Inflammatory macrophage treated with lipopolysaccharide for 1 hour (primary cell): ENCODE measurements around the gene ZNF609.
"Not testable (repeated sequence)": the region's sequence is repeated elsewhere in the genome, so short reads cannot be mapped to it uniquely, and the experiment has no call there.

ENCODE experiments used
- DNase-seq, 2 donors: peaks; one replicate each; pipeline ENCODE4 v3.0.0-alpha.2; 2020 to 2022

The ZNF609 gene

DNA sequence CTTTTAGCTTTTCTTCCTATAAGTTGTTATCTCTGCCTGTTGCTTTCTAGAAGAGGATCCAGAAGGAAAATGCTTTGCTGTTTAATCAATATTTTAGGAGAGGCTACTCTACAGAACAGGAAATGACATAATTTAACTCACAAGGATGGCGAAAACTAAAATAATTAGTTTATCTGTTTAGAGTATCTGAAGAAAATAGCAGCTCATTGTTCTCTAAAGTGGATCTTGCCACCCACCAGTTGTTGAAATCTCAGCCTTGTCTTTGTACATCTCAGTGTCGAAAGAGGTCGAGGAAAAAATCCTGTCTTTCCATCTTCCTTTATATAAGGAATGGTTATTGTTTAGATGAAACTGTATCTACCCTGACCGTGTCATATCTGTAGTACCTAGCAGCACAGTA lies 126.6 kb downstream of the ZNF609 start:
- DNase-seq, result peak; percentile 60 to 66

GRCh38 chr15:64589435-64590084 lies 129.2 kb downstream of the ZNF609 start:
- DNase-seq, result no peak

GRCh38 chr15:64592845-64593244 lies 132.5 kb downstream of the ZNF609 start:
- DNase-seq, result not testable (repeated sequence)

DNA sequence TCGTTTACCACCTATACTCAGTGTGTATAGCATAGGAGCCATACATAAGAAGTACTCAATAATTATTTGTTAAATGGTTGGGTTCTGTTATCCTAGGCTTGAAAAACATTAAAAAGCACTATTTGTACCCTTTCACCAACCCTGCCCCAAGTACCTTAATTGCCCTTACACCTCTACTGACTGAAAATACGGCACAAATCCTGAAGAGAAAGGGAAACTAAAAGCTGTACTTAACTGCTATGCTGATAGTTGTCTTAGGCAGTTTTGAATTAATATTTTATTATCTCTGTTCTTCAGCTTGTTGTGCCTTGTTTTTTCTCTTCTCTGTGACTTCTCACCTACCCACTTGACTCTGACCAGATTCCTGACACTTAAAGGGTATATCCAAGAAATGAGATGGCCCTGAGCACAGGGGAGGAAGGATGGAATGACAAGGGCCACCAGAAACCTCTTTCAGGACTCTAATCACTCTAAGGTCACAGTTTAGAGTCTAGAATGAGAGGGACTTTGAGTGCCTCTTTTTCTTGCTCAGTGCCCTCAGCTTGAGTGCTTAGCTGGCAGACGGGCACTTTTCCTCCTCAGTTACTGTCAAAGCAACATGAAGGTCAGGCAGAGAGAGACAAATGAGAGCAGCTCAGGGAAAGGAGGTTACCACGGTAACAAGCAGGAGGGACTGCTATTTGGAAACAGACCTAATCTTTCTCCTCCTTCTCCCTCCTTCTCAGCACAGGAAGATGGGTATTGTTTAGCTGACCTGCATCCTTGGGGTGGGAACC lies 136.5 kb downstream of the ZNF609 start:
- DNase-seq, result no peak

GRCh38 chr15:64597477-64597822 lies 137.1 kb downstream of the ZNF609 start:
- DNase-seq, result no peak

- DNase-seq, result no peak
Observed at GRCh38 chr15:64599226-64599625, 138.8 kb downstream of the ZNF609 start.

DNA sequence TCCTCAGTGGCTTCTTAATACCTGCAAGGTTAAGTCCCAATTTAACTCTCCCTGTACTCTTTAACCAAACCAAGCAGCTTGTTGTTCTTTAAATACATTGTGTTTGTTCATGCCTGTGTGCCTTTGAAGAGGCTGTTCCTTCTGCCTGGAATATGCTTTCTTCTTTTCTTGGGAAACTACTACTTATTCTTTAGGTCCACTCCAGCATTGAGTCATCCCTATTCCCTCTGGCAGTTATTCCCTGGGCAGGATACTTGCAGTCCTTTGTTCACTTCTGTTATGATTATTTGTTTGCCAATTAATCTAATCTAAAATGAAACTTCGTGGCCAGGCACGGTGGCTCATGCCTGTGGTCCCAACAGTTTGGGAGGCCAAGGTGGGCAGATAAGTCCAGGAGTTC lies 139.3 kb downstream of the ZNF609 start:
- no peak for DNase-seq

DNA sequence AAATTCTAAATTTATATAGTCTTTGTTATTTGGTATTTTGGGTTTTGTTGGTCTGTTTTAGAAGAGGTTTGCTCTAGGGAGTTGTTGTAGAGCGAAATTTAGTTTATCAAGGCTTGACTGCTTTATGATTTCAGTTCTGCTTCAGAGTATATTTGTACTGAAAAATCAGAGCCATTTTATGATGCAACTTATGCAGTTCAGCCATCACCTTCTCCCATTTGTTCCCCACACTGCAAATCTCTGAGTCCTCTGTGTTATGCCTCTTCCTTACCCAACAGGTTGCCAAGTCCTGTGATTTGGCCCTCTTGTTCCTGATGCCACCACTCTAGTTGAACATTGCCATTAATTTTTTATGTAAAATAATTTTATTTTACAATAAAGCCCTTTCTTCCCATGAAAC lies 140.4 kb downstream of the ZNF609 start:
- DNase-seq, result no peak

GRCh38 chr15:64604319-64604718 lies 143.9 kb downstream of the ZNF609 start:
- no peak for DNase-seq

- DNase-seq, result not testable (repeated sequence)
Observed at GRCh38 chr15:64607416-64607815, 147.0 kb downstream of the ZNF609 start.

- no peak for DNase-seq
Observed at GRCh38 chr15:64610257-64610919, 150.0 kb downstream of the ZNF609 start.

DNA sequence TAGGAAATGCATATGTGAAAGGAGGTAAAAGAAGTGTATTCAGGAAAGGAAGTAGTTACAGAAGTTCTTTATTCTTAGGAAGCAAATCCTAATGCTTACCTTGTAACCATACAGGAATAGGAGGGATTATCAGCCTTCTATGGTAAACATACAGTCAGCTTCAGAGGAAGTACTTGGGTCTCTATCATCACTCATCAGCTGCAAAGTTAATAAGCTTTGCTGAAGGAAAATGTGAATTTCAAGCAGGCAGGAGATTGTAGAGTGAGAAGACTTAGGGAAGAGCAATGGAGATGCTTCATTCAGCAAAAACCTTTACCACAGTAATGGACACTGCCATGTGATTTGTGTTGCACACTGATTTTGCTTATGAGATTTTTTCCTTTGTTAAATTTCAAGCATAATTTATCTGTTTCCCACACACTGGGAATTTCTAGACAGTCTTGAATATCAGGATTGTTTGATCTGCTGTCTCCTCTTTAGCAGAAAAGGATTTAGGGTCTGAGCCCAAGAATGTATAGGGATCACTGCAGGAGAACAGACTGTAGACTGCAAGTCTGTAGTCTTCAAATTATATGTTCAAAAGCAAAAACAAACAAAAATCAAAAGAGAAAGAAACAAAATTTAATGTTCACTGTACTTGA lies 150.8 kb downstream of the ZNF609 start:
- DNase-seq, result no peak

DNA sequence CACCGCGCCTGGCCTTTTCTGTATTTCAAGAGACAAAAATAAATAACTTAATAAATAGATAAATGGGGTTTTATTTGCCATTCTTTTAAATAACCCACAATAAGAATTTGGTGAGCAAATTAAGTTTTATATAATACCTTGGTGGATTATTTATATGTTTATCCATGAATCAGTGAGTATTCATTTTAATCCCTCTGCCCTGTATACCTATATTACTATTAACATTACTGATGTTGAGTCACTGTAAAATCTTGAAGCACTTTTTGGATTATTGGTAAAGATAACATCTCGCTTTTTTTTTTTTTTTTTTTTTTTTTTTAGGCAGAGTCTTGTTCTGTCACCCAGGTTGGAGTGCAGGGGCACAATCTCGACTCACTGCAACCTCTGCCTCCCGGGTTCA lies 154.1 kb downstream of the ZNF609 start:
- DNase-seq, result no peak

DNA sequence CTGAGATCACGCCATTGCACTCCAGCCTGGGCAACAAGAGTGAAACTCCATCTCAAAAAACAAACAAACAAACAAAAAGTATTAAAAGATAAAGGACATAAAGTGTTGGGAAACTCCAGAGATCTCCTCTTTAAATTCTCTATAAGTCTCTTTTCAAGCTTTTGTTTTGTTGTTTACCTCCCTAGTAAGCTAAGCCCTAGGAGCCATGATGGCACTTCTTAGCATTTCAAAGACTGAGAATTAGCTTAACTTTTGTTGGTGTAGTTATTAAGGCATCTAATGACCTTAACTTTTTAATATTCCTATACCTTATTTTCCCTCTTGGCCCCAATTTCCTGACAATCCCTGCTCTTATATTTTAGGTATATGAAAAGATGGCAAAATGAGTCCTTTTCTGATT lies 157.3 kb downstream of the ZNF609 start:
- DNase-seq, result no peak

DNA sequence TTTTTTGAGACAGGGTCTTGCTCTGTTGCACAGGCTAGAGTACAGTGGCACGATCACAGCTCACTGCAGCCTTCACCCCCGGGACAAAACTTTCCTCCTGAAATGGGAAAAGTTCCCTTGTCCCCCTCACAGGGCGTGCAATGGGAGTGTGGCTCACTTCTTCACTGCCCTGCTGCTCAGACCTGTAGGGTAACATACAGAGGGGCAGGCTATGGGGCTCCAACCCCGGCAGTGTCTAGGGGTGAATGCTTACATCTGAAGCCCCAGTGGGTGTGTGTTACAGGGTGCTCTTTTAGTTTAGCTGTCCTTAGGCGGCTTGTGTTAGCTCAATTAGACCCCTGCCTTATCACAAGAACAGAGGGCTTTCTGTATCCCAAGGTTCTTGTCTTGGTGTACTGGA lies 157.8 kb downstream of the ZNF609 start:
- DNase-seq, result no peak

DNA sequence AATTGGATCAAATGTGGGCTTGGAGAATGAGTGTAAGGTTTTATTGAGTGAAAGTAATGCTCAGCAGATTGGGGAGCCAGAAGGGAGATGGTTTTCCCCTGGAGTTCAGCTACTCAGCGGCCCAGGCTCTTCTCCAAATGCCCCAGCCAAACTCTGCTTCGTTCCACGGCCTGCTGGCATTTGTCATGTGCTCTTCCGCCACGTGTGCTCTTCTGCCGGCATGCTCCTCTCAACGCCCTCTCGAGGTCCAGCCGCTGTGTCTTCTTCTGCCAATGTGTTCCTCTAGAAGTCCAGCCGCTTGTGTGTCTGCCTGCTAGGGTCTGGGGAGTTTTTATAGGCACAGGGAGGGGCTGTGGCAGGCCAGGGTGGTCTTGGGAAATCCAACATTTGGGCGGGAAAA lies 158.2 kb downstream of the ZNF609 start:
- no peak for DNase-seq

GRCh38 chr15:64619880-64620839 lies 159.8 kb downstream of the ZNF609 start:
- DNase-seq, result no peak

GRCh38 chr15:64621056-64621455 lies 160.7 kb downstream of the ZNF609 start:
- DNase-seq, result no peak

- DNase-seq, result no peak
Observed at GRCh38 chr15:64622410-64623260, 162.3 kb downstream of the ZNF609 start.

GRCh38 chr15:64623347-64623996 lies 163.1 kb downstream of the ZNF609 start:
- no peak for DNase-seq

GRCh38 chr15:64624242-64624641 lies 163.9 kb downstream of the ZNF609 start:
- DNase-seq, result no peak
